Colonic mucosa (tissue), 4 donors: ENCODE data around the gene U2AF2. TPM values are rescaled to one million over a fixed set of nuclear protein-coding genes. Genes with fewer than 3 reads are reported as not detected.

Source experiments
- DNase-seq: peaks from one replicate; pipeline ENCODE4 v3.0.0-alpha.2; 2020
- H3K27ac ChIP-seq: fragments of 200-600 bp; one replicate; pipeline ENCODE4 v1.8.0; 2021
- H3K27me3 ChIP-seq: fragments of 200-600 bp; one replicate; pipeline ENCODE4 v1.8.0; 2021
- H3K36me3 ChIP-seq: fragments of 200-600 bp; one replicate; pipeline ENCODE4 v1.8.0; 2021
- H3K4me1 ChIP-seq: fragments of 200-600 bp; one replicate; pipeline ENCODE4 v1.8.0; 2021; ENCODE audit warnings: mild to moderate bottlenecking
- H3K4me3 ChIP-seq: fragments of 200-600 bp; one replicate; pipeline ENCODE4 v1.8.0; 2021
- H3K9ac ChIP-seq, 2 donors: one replicate each; pipeline ENCODE4 v1.7.0; 2013; ENCODE audit warnings: control low read depth in 2 of 2, low read depth in 2 of 2, low read length in 2 of 2
- H3K9me3 ChIP-seq: fragments of 200-600 bp; one replicate; pipeline ENCODE4 v1.8.0; 2021
- intact Hi-C: fragments of 100-400 bp; cut with DNase I; formaldehyde crosslinking; loops from one replicate; pipeline ENCODE4 v1.14.1; 2022
- total RNA-seq, 2 donors: library from RNA; stranded (reverse); fragmentation: NEBNext Ultra II Directional in 1 of 2; extraction: Animal tissue kit (Norgen Biotek cat#: 25700) in 1 of 2; gene quantifications; one replicate each; pipeline ENCODE4 v1.2.1, GENCODE V29; 2021
- TF ChIP-seq, protein P1 (sequence below): fragments of 200-600 bp; IDR thresholded peaks from one replicate; pipeline ENCODE4 v1.8.0; 2022; ENCODE audit warnings: antibody characterized with exemption, mild to moderate bottlenecking
- donor health status: healthy.
- donor health status: DM: no; HTN: no; CAD: no.
- donor health status: DM: no; HTN: no; CAD: no.

U2AF2 gene
- total RNA-seq, 2 donors from 2014 or later, result 146 to 289 TPM

DNA sequence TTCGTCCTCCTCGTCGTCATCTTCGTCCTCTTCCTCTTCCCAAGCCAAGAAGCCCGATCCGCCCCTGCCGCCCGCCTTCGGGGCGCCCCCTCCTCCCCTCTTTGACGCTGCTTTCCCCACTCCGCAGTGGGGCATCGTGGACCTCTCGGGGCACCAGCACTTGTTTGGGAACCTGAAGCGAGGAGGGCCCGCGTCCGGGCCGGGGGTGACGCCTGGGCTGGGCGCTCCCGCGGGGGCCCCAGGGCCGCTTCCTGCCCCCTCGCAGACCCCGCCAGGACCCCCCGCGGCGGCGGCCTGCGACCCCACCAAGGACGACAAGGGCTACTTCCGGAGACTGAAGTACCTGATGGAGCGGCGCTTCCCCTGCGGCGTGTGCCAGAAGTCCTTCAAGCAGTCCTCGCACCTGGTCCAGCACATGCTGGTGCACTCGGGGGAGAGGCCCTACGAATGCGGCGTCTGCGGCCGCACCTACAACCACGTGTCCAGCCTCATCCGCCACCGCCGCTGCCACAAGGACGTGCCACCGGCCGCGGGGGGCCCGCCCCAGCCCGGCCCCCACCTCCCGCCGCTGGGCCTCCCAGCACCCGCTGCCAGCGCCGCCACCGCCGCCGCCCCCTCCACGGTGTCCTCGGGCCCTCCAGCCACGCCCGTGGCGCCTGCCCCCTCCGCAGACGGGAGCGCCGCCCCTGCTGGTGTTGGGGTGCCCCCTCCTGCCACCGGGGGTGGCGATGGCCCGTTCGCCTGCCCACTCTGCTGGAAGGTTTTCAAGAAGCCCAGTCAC, 40.7 kb upstream of the U2AF2 start:
- Histone ChIP-seq H3K4me3 (no peak overlapping the region), H3K9ac (no peak overlapping the region), H3K4me1 (no peaks in the 10 kb centered on the region), H3K9me3 (no peaks in the 10 kb centered on the region), H3K27me3 (no peaks in the 10 kb centered on the region), H3K36me3 (no peaks in the 10 kb centered on the region), H3K27ac (no peak overlapping the region)
- TF ChIP-seq, protein P1, sequence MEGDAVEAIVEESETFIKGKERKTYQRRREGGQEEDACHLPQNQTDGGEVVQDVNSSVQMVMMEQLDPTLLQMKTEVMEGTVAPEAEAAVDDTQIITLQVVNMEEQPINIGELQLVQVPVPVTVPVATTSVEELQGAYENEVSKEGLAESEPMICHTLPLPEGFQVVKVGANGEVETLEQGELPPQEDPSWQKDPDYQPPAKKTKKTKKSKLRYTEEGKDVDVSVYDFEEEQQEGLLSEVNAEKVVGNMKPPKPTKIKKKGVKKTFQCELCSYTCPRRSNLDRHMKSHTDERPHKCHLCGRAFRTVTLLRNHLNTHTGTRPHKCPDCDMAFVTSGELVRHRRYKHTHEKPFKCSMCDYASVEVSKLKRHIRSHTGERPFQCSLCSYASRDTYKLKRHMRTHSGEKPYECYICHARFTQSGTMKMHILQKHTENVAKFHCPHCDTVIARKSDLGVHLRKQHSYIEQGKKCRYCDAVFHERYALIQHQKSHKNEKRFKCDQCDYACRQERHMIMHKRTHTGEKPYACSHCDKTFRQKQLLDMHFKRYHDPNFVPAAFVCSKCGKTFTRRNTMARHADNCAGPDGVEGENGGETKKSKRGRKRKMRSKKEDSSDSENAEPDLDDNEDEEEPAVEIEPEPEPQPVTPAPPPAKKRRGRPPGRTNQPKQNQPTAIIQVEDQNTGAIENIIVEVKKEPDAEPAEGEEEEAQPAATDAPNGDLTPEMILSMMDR, result no peak
- intact Hi-C loops, result no loop called here
- no peak for DNase-seq

DNA sequence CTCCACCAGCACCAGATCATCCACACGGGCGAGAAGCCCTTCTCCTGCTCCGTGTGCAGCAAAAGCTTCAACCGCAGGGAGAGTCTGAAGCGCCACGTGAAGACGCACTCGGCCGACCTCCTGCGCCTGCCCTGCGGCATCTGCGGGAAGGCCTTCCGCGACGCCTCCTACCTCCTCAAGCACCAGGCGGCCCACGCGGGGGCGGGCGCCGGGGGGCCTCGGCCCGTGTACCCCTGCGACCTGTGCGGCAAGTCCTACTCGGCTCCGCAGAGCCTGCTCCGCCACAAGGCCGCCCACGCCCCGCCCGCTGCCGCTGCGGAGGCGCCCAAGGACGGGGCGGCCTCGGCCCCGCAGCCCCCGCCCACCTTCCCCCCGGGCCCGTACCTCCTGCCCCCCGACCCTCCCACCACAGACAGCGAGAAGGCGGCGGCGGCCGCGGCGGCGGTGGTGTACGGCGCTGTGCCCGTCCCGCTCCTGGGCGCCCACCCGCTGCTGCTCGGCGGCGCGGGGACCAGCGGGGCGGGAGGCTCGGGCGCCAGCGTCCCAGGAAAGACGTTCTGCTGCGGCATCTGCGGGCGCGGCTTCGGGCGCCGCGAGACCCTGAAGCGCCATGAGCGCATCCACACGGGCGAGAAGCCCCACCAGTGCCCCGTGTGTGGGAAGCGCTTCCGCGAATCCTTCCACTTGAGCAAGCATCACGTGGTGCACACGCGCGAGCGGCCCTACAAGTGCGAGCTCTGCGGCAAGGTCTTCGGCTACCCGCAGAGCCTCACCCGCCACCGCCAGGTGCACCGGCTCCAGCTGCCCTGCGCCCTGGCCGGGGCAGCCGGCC, 39.9 kb upstream of the U2AF2 start:
- DNase-seq, result no peak
- Histone ChIP-seq H3K27me3 (no peaks in the 10 kb centered on the region), H3K36me3 (no peaks in the 10 kb centered on the region), H3K4me3 (no peak overlapping the region), H3K27ac (no peak overlapping the region), H3K9ac (no peak overlapping the region), H3K9me3 (no peaks in the 10 kb centered on the region), H3K4me1 (no peaks in the 10 kb centered on the region)
- TF ChIP-seq, protein P1, result no peak
- intact Hi-C loops, result no loop called here

DNA sequence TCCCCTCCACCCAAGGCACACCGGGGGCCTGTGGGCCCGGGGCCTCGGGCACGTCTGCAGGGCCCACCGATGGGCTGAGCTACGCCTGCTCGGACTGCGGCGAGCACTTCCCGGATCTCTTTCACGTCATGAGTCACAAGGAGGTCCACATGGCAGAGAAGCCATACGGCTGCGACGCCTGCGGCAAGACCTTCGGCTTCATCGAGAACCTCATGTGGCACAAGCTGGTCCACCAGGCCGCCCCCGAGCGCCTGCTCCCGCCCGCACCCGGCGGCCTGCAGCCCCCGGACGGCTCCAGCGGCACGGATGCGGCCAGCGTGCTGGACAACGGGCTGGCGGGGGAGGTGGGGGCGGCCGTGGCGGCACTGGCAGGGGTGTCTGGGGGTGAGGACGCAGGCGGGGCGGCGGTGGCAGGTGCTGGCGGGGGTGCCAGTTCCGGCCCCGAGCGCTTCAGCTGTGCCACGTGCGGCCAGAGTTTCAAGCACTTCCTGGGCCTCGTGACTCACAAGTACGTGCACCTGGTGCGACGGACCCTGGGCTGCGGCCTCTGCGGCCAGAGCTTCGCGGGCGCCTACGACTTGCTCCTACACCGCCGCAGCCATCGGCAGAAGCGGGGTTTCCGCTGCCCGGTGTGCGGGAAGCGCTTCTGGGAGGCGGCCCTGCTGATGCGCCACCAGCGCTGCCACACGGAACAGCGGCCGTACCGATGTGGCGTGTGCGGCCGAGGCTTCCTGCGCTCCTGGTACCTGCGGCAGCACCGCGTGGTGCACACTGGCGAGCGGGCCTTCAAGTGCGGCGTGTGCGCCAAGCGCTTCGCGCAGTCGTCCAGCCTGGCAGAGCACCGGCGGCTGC, 39.1 kb upstream of the U2AF2 start:
- intact Hi-C loops, result no loop called here
- no peak for DNase-seq
- TF ChIP-seq, protein P1, result no peak
- Histone ChIP-seq H3K9me3 (no peaks in the 10 kb centered on the region), H3K27me3 (no peaks in the 10 kb centered on the region), H3K4me3 (no peak overlapping the region), H3K36me3 (no peaks in the 10 kb centered on the region), H3K9ac (no peak overlapping the region), H3K4me1 (no peaks in the 10 kb centered on the region), H3K27ac (no peak overlapping the region)

DNA sequence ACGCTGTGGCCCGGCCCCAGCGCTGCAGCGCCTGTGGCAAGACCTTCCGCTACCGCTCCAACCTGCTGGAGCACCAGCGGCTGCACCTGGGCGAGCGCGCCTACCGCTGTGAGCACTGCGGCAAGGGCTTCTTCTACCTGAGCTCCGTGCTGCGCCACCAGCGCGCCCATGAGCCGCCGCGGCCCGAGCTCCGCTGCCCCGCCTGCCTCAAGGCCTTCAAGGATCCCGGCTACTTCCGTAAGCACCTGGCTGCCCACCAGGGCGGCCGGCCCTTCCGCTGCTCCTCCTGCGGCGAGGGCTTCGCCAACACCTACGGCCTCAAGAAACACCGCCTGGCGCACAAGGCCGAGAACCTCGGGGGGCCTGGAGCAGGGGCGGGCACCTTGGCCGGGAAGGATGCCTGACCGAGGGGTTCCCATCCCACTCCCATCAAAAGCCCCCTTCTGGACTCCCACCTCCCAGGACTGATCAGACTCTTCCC, 38.4 kb upstream of the U2AF2 start:
- Histone ChIP-seq H3K4me3 (no peak overlapping the region), H3K4me1 (no peaks in the 10 kb centered on the region), H3K36me3 (no peaks in the 10 kb centered on the region), H3K9me3 (no peaks in the 10 kb centered on the region), H3K27ac (no peak overlapping the region), H3K27me3 (no peaks in the 10 kb centered on the region), H3K9ac (no peak overlapping the region)
- intact Hi-C loops, result no loop called here
- DNase-seq, result no peak
- TF ChIP-seq, protein P1, result no peak

DNA sequence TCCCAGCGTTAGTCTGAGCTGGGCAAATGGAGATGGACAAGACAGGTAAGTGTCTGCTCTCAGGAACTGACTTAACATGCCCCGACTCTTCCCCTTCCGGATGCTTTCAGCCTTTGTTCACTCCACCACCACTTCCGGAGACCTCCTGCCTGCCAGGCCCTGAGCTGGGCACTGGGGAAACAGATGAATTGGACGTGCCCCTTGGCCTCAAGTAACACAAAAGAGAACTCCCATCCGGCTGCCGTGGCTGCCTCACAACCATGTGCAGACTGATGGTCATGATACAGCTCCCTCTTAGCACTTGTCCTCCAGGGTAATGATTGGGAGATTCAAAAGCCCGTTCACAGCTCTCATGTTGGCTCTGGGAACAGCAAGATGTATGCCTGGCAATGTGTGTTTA, 37.4 kb upstream of the U2AF2 start:
- H3K4me3 ChIP-seq, result no peak overlapping the region
- intact Hi-C loops, result no loop called here
- TF ChIP-seq, protein P1, result no peak
- no peaks in the 10 kb centered on the region for H3K27me3 ChIP-seq
- H3K9ac ChIP-seq, result no peak overlapping the region
- H3K4me1 ChIP-seq, result no peaks in the 10 kb centered on the region
- no peaks in the 10 kb centered on the region for H3K9me3 ChIP-seq
- no peak overlapping the region for H3K27ac ChIP-seq
- no peaks in the 10 kb centered on the region for H3K36me3 ChIP-seq
- no peak for DNase-seq
